ENCODE data around the gene SCYGR5.

DNA sequence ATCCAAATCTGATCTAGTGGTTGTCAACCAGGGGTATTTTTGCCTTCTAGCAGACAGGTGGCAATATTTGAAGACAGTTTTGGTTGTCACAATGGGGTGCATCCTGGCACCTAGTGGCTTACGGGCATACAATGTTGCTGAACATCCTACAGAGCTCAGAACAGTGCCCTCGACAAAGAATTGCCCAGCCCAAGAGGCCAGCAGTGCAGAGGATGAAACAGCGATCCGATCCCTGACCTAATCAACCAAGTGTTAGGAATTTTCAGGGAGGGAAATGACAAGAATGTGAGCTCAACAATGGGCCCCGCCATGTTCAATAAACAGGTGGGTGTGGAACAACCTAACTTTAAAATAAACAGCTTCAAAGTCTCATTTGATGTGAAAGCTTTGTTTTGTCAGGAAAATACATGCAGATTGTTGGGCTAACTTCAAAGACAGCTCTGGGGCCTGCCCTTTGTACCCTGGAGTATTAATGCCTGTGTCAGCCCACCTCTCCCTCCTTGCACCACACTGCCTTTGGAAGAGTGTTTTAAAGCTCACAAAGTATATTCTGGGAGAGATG, 22.5 kb upstream of the SCYGR5 start:
- TF ChIP-seq CTCF (IDR thresholded peaks at IDR 0.05) = no peak
- TF ChIP-seq POLR2A (IDR thresholded peaks at IDR 0.05) = no peak

Measured in Peyer's patch (tissue), 4 donors.